ENCODE measurements around the gene FAM53B.
A peak's percentile ranks its signal among the peaks of the same experiment; 100 is the strongest.
"Not testable (repeated sequence)": the region's sequence is repeated elsewhere in the genome, so short reads cannot be mapped to it uniquely, and the experiment has no call there.

FAM53B gene

GRCh38 chr10:124588736-124589490 is 155.3 kb downstream of the FAM53B start:
- peak overlapping the region; percentile 23 for H2AFZ ChIP-seq (ENCODE audit: low read length)
- peak overlapping the region; percentile 32 for H4K8ac ChIP-seq (ENCODE audit: low read depth, low read length)
- H3K9ac ChIP-seq (ENCODE audit: low read depth, low read length, poor library complexity) = peak overlapping the region; percentile 57
- H3K27ac ChIP-seq (replicated peaks; ENCODE audit: low read length) = no peak overlapping the region
- H3K9me3 ChIP-seq (replicated peaks in 1 of 2; ENCODE audit: control insufficient read depth in 2 of 2, insufficient read depth in 1 of 2, low read depth in 1 of 2, low read length in 2 of 2) = peaks cover 4 to 6% of the 10 kb centered on the region in 2 donors
- no peak overlapping the region for H2BK5ac ChIP-seq (ENCODE audit: low read length)
- H3K79me1 ChIP-seq (ENCODE audit: low read depth, low read length) = peaks cover 1% of the 10 kb centered on the region
- H3K4me1 ChIP-seq (ENCODE audit: control insufficient read depth in 2 of 2, insufficient read depth in 1 of 2, low read depth in 1 of 2, low read length in 2 of 2) = peaks cover 0 to 3% of the 10 kb centered on the region in 2 donors
- no peak overlapping the region for H3K4me3 ChIP-seq (ENCODE audit: low read length in 2 of 2)
- H4K91ac ChIP-seq (ENCODE audit: low read depth, low read length, poor library complexity) = no peak overlapping the region
- no peak overlapping the region for H3K4ac ChIP-seq (ENCODE audit: low read length)
- peak overlapping the region; percentile 59 for H3K18ac ChIP-seq (ENCODE audit: low read length)
- no peak overlapping the region for H3K4me2 ChIP-seq (ENCODE audit: insufficient read depth, low read length, poor library complexity, severe bottlenecking)
- no peak overlapping the region for H3K14ac ChIP-seq (ENCODE audit: low read length)
- no peaks in the 10 kb centered on the region for H3K36me3 ChIP-seq (replicated peaks in 1 of 2; ENCODE audit: control insufficient read depth in 2 of 2, insufficient read depth in 2 of 2, low read length in 2 of 2)
- no peak overlapping the region for H2BK120ac ChIP-seq (ENCODE audit: low read depth, low read length)
- DNase-seq (ENCODE audit: low spot score) = no peak
- H2BK15ac ChIP-seq (ENCODE audit: low read length) = no peak overlapping the region
- H3K23ac ChIP-seq (ENCODE audit: low read depth, low read length, poor library complexity) = no peak overlapping the region
- no peaks in the 10 kb centered on the region for H3K27me3 ChIP-seq (ENCODE audit: control insufficient read depth in 3 of 3, insufficient read depth in 3 of 3, low read depth in 1 of 3, low read length in 3 of 3)
- H2BK12ac ChIP-seq (ENCODE audit: low read length) = no peak overlapping the region
- H2AK5ac ChIP-seq (ENCODE audit: low read depth, low read length) = peak overlapping the region; percentile 8
- no CpG with 5 or more reads among the region's 15 CpGs for WGBS, 2 donors (ENCODE audit: extremely low coverage in 2 of 2, insufficient read length in 2 of 2, insufficient replicate concordance in 1 of 2)

GRCh38 chr10:124588341-124588735 is 155.8 kb downstream of the FAM53B start:
- H2AFZ ChIP-seq (ENCODE audit: low read length); H3K14ac ChIP-seq (ENCODE audit: low read length); H2BK5ac ChIP-seq (ENCODE audit: low read length); H3K27ac ChIP-seq (replicated peaks; ENCODE audit: low read length); H3K9ac ChIP-seq (ENCODE audit: low read depth, low read length, poor library complexity); H2BK12ac ChIP-seq (ENCODE audit: low read length); H2BK15ac ChIP-seq (ENCODE audit: low read length); H3K4ac ChIP-seq (ENCODE audit: low read length); H3K4me1 ChIP-seq (ENCODE audit: control insufficient read depth in 2 of 2, insufficient read depth in 1 of 2, low read depth in 1 of 2, low read length in 2 of 2); H4K91ac ChIP-seq (ENCODE audit: low read depth, low read length, poor library complexity); DNase-seq (ENCODE audit: low spot score); H3K23ac ChIP-seq (ENCODE audit: low read depth, low read length, poor library complexity); H3K79me1 ChIP-seq (ENCODE audit: low read depth, low read length); H4K8ac ChIP-seq (ENCODE audit: low read depth, low read length); H3K4me3 ChIP-seq (ENCODE audit: low read length in 2 of 2); H3K18ac ChIP-seq (ENCODE audit: low read length); H3K27me3 ChIP-seq (ENCODE audit: control insufficient read depth in 3 of 3, insufficient read depth in 3 of 3, low read depth in 1 of 3, low read length in 3 of 3); H3K36me3 ChIP-seq (replicated peaks in 1 of 2; ENCODE audit: control insufficient read depth in 2 of 2, insufficient read depth in 2 of 2, low read length in 2 of 2); H3K4me2 ChIP-seq (ENCODE audit: insufficient read depth, low read length, poor library complexity, severe bottlenecking); H2BK120ac ChIP-seq (ENCODE audit: low read depth, low read length); H3K9me3 ChIP-seq (replicated peaks in 1 of 2; ENCODE audit: control insufficient read depth in 2 of 2, insufficient read depth in 1 of 2, low read depth in 1 of 2, low read length in 2 of 2): not testable (repeated sequence)
- no CpG with 5 or more reads among the region's 6 CpGs for WGBS, 2 donors (ENCODE audit: extremely low coverage in 2 of 2, insufficient read length in 2 of 2, insufficient replicate concordance in 1 of 2)
- H2AK5ac ChIP-seq (ENCODE audit: low read depth, low read length) = peak overlapping the region; percentile 8

GRCh38 chr10:124587811-124588211 is 156.4 kb downstream of the FAM53B start:
- no peak overlapping the region for H3K4me2 ChIP-seq (ENCODE audit: insufficient read depth, low read length, poor library complexity, severe bottlenecking)
- no peak overlapping the region for H3K4me3 ChIP-seq (ENCODE audit: low read length in 2 of 2)
- no peaks in the 10 kb centered on the region for H3K36me3 ChIP-seq (replicated peaks in 1 of 2; ENCODE audit: control insufficient read depth in 2 of 2, insufficient read depth in 2 of 2, low read length in 2 of 2)
- peaks cover 1% of the 10 kb centered on the region for H3K79me1 ChIP-seq (ENCODE audit: low read depth, low read length)
- H2AK5ac ChIP-seq (ENCODE audit: low read depth, low read length) = peak overlapping the region; percentile 81
- no peak overlapping the region for H4K8ac ChIP-seq (ENCODE audit: low read depth, low read length)
- no peak for DNase-seq (ENCODE audit: low spot score)
- H2BK5ac ChIP-seq (ENCODE audit: low read length) = no peak overlapping the region
- no peak overlapping the region for H4K91ac ChIP-seq (ENCODE audit: low read depth, low read length, poor library complexity)
- H3K9ac ChIP-seq (ENCODE audit: low read depth, low read length, poor library complexity) = no peak overlapping the region
- H3K4me1 ChIP-seq (ENCODE audit: control insufficient read depth in 2 of 2, insufficient read depth in 1 of 2, low read depth in 1 of 2, low read length in 2 of 2) = peaks cover 0 to 3% of the 10 kb centered on the region in 2 donors
- peaks cover 4 to 6% of the 10 kb centered on the region in 2 donors for H3K9me3 ChIP-seq (replicated peaks in 1 of 2; ENCODE audit: control insufficient read depth in 2 of 2, insufficient read depth in 1 of 2, low read depth in 1 of 2, low read length in 2 of 2)
- no peak overlapping the region for H2AFZ ChIP-seq (ENCODE audit: low read length)
- no peak overlapping the region for H3K27ac ChIP-seq (replicated peaks; ENCODE audit: low read length)
- peak overlapping the region; percentile 14 for H3K14ac ChIP-seq (ENCODE audit: low read length)
- H2BK12ac ChIP-seq (ENCODE audit: low read length) = no peak overlapping the region
- no peak overlapping the region for H2BK120ac ChIP-seq (ENCODE audit: low read depth, low read length)
- no peak overlapping the region for H3K4ac ChIP-seq (ENCODE audit: low read length)
- peak overlapping the region; percentile 91 for H2BK15ac ChIP-seq (ENCODE audit: low read length)
- no CpG with 5 or more reads among the region's 11 CpGs for WGBS, 2 donors (ENCODE audit: extremely low coverage in 2 of 2, insufficient read length in 2 of 2, insufficient replicate concordance in 1 of 2)
- H3K18ac ChIP-seq (ENCODE audit: low read length) = peak overlapping the region; percentile 67
- no peaks in the 10 kb centered on the region for H3K27me3 ChIP-seq (ENCODE audit: control insufficient read depth in 3 of 3, insufficient read depth in 3 of 3, low read depth in 1 of 3, low read length in 3 of 3)
- H3K23ac ChIP-seq (ENCODE audit: low read depth, low read length, poor library complexity) = no peak overlapping the region

GRCh38 chr10:124586142-124586541 is 158.0 kb downstream of the FAM53B start:
- H3K27ac ChIP-seq (replicated peaks; ENCODE audit: low read length) = no peak overlapping the region
- WGBS, 2 donors (ENCODE audit: extremely low coverage in 2 of 2, insufficient read length in 2 of 2, insufficient replicate concordance in 1 of 2) = no CpG with 5 or more reads among the region's 3 CpGs
- DNase-seq (ENCODE audit: low spot score) = no peak
- H3K4me3 ChIP-seq (ENCODE audit: low read length in 2 of 2) = no peak overlapping the region
- H3K36me3 ChIP-seq (replicated peaks in 1 of 2; ENCODE audit: control insufficient read depth in 2 of 2, insufficient read depth in 2 of 2, low read length in 2 of 2) = no peaks in the 10 kb centered on the region
- H3K14ac ChIP-seq (ENCODE audit: low read length) = no peak overlapping the region
- no peak overlapping the region for H2BK5ac ChIP-seq (ENCODE audit: low read length)
- peak overlapping the region; percentile 56 for H2AFZ ChIP-seq (ENCODE audit: low read length)
- no peak overlapping the region for H2BK15ac ChIP-seq (ENCODE audit: low read length)
- peaks cover 0 to 3% of the 10 kb centered on the region in 2 donors for H3K4me1 ChIP-seq (ENCODE audit: control insufficient read depth in 2 of 2, insufficient read depth in 1 of 2, low read depth in 1 of 2, low read length in 2 of 2)
- no peak overlapping the region for H3K4ac ChIP-seq (ENCODE audit: low read length)
- H2AK5ac ChIP-seq (ENCODE audit: low read depth, low read length) = no peak overlapping the region
- no peak overlapping the region for H2BK120ac ChIP-seq (ENCODE audit: low read depth, low read length)
- H2BK12ac ChIP-seq (ENCODE audit: low read length) = no peak overlapping the region
- no peak overlapping the region for H3K18ac ChIP-seq (ENCODE audit: low read length)
- H4K8ac ChIP-seq (ENCODE audit: low read depth, low read length) = no peak overlapping the region
- H3K79me1 ChIP-seq (ENCODE audit: low read depth, low read length) = peaks cover 1% of the 10 kb centered on the region
- H3K9me3 ChIP-seq (replicated peaks in 1 of 2; ENCODE audit: control insufficient read depth in 2 of 2, insufficient read depth in 1 of 2, low read depth in 1 of 2, low read length in 2 of 2) = peaks cover 0 to 1% of the 10 kb centered on the region in 2 donors
- no peak overlapping the region for H4K91ac ChIP-seq (ENCODE audit: low read depth, low read length, poor library complexity)
- no peak overlapping the region for H3K9ac ChIP-seq (ENCODE audit: low read depth, low read length, poor library complexity)
- no peaks in the 10 kb centered on the region for H3K27me3 ChIP-seq (ENCODE audit: control insufficient read depth in 3 of 3, insufficient read depth in 3 of 3, low read depth in 1 of 3, low read length in 3 of 3)
- H3K4me2 ChIP-seq (ENCODE audit: insufficient read depth, low read length, poor library complexity, severe bottlenecking) = no peak overlapping the region
- H3K23ac ChIP-seq (ENCODE audit: low read depth, low read length, poor library complexity) = no peak overlapping the region

All from neuronal stem cell (in vitro differentiated cells).